Keratinocyte (primary cell): ENCODE measurements around the gene PLXNA1. TPM values are rescaled to one million over a fixed set of nuclear protein-coding genes. Genes with fewer than 3 reads are reported as not detected.

Source experiments
- DNase-seq: peaks from one replicate; pipeline ENCODE4 v3.0.0-alpha.2; 2011; ENCODE audit warnings: low read depth, missing footprints, low spot score
- FAIRE-seq: peaks from 2 replicates; lab custom pipeline; 2011; peaks lifted over from hg19 to GRCh38; lab: Jason Lieb, UNC
- H2AFZ ChIP-seq: 2 replicates; pipeline ENCODE4 v1.6.0; 2012; ENCODE audit warnings: low read length, control low read depth, inconsistent platforms; ENCODE audit not compliant: control insufficient read depth
- H3K27ac ChIP-seq: 2 replicates; pipeline ENCODE4 v1.5.1; 2011; ENCODE audit warnings: low read length; ENCODE audit not compliant: control insufficient read depth, insufficient read depth
- H3K27me3 ChIP-seq: 3 replicates; pipeline ENCODE4 v1.6.0; 2011; ENCODE audit warnings: low read length; ENCODE audit not compliant: control insufficient read depth, insufficient read depth; ENCODE audit errors: extremely low read depth
- H3K36me3 ChIP-seq, 2 experiments: 2 replicates in 1 of 2; 3 replicates in 1 of 2; pipeline ENCODE4 v1.5.1; 2011; ENCODE audit warnings: low read length in 2 of 2, mild to moderate bottlenecking in 1 of 2; ENCODE audit not compliant: control insufficient read depth in 2 of 2, insufficient read depth in 2 of 2; ENCODE audit errors: extremely low read depth in 1 of 2
- H3K4me1 ChIP-seq: 3 replicates; pipeline ENCODE4 v1.5.1; 2011; ENCODE audit warnings: low read length; ENCODE audit not compliant: control insufficient read depth, insufficient read depth; ENCODE audit errors: extremely low read depth
- H3K4me2 ChIP-seq: 3 replicates; pipeline ENCODE4 v1.6.0; 2011; ENCODE audit warnings: low read depth, low read length; ENCODE audit not compliant: control insufficient read depth, insufficient read depth; ENCODE audit errors: extremely low read depth
- H3K4me3 ChIP-seq, 3 experiments: fragments of 200-600 bp in 1 of 3; sonication (generic) in 1 of 3; 2 replicates in 2 of 3; 3 replicates in 1 of 3; pipeline ENCODE4 v1.5.1; 2011 to 2016; ENCODE audit warnings: low read length in 3 of 3, mild to moderate bottlenecking in 3 of 3, control low read depth in 2 of 3, inconsistent platforms in 1 of 3, low read depth in 1 of 3, mixed read lengths in 1 of 3, mixed run types in 1 of 3, moderate library complexity in 1 of 3; ENCODE audit not compliant: control insufficient read depth in 2 of 3, insufficient read depth in 2 of 3; ENCODE audit errors: extremely low read depth in 1 of 3
- H3K79me2 ChIP-seq: 2 replicates; pipeline ENCODE4 v1.6.0; 2012; ENCODE audit warnings: low read length; ENCODE audit not compliant: control insufficient read depth, insufficient read depth
- H3K9ac ChIP-seq: 3 replicates; pipeline ENCODE4 v1.6.0; 2011; ENCODE audit warnings: low read length; ENCODE audit not compliant: control insufficient read depth, insufficient read depth; ENCODE audit errors: extremely low read depth
- H3K9me1 ChIP-seq: 3 replicates; pipeline ENCODE4 v1.6.0; 2011; ENCODE audit warnings: low read length; ENCODE audit not compliant: control insufficient read depth, insufficient read depth; ENCODE audit errors: extremely low read depth
- H3K9me3 ChIP-seq: 2 replicates; pipeline ENCODE4 v1.5.1; 2012; ENCODE audit warnings: low read depth, low read length; ENCODE audit not compliant: control insufficient read depth
- H4K20me1 ChIP-seq: 3 replicates; pipeline ENCODE4 v1.6.0; 2011; ENCODE audit warnings: low read length; ENCODE audit not compliant: control insufficient read depth, insufficient read depth; ENCODE audit errors: extremely low read depth
- EZH2 ChIP-seq: IDR thresholded peaks from one replicate; pipeline ENCODE4 v1.6.1; 2012; ENCODE audit warnings: inconsistent platforms, mild to moderate bottlenecking, low read length, moderate library complexity
- dilution Hi-C: fragments of 300-500 bp; cut with MboI; formaldehyde crosslinking; loops from one replicate; pipeline ENCODE4 v1.7.0; 2020; ENCODE audit warnings: low sequenced_read_pairs; ENCODE audit not compliant: extremely low pct_ligation_motif_present
- polyA plus RNA-seq, 5 experiments: library from polyadenylated mRNA; depleted of rRNA in 3 of 5; stranded (reverse) in 3 of 5; stranded (forward) in 1 of 5; unstranded in 1 of 5; fragments of >200 nt; gene quantifications; 1 replicate in 1 of 5; 2 replicates in 3 of 5; 3 replicates in 1 of 5; pipeline versions ENCODE4 v1.2.1 to v1.2.3, GENCODE V29; 2011 to 2012; ENCODE audit warnings: missing spikeins in 2 of 5, low read depth in 1 of 5, low replicate concordance in 1 of 5
- TF ChIP-seq, protein P1 (sequence below), 3 experiments: IDR thresholded peaks in 1 of 3; conservative IDR thresholded peaks in 1 of 3; optimal IDR thresholded peaks in 1 of 3; 2 replicates in 2 of 3; 3 replicates in 1 of 3; pipeline versions ENCODE3 to v1.5.1; 2011; ENCODE audit warnings: low read length in 3 of 3, mild to moderate bottlenecking in 3 of 3, moderate library complexity in 2 of 3, control low read depth in 1 of 3, inconsistent platforms in 1 of 3; ENCODE audit not compliant: insufficient read depth in 2 of 3; ENCODE audit errors: extremely low read depth in 1 of 3

Gene PLXNA1
- polyA plus RNA-seq, 1 donor (not counting 4 experiments of a cell fraction or from before 2014, with no cell fraction given), result 38.4 TPM

DNA sequence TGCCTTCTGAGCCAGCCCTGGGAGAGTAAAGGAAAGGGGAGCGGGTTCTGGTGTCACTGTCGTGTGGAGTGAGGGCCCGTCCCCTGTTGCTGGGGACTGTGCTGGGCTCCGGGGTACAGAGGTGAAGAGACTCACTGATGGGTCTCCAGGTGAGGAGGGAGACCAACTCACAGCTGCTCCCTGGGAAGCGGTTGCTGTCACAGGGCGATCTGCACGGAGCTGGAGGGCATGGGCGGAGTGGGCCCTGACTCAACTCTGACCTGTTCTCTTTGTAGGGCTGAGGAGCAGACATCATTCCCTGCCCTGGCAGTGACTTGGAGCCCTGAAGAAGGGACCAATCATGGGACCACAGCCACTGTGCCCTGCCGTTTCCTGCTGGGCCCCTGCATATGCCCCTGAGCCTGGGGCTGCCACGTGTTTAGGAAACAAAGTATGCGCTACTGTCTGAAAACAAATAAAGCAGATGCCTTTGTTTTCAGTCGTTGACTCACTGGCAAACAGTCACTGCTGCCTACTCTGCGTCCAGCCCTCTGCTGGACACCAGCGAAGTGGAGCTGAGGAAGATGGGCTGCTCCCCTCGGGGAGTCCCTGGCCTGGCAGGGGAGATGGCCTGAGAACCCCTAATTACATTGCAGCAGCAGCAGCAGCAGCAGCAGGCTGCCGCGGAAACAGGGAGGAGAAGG lies 22.9 kb upstream of the PLXNA1 start:
- Histone ChIP-seq H2AFZ (no peak overlapping the region), H3K9ac (peak overlapping the region; percentile 54), H3K27me3 (no peaks in the 10 kb centered on the region), H3K4me3 (no peak overlapping the region), H4K20me1 (no peaks in the 10 kb centered on the region), H3K9me3 (no peaks in the 10 kb centered on the region), H3K9me1 (no peaks in the 10 kb centered on the region), H3K27ac (peak overlapping the region; percentile 54), H3K36me3 (no peaks in the 10 kb centered on the region), H3K4me1 (peaks cover 50% of the 10 kb centered on the region), H3K4me2 (peak overlapping the region; percentile 33), H3K79me2 (no peaks in the 10 kb centered on the region)
- peak; percentile 77 for FAIRE-seq
- dilution Hi-C loops, result no loop called here
- DNase-seq, result no peak
- TF ChIP-seq EZH2, result no peak
- TF ChIP-seq, protein P1, sequence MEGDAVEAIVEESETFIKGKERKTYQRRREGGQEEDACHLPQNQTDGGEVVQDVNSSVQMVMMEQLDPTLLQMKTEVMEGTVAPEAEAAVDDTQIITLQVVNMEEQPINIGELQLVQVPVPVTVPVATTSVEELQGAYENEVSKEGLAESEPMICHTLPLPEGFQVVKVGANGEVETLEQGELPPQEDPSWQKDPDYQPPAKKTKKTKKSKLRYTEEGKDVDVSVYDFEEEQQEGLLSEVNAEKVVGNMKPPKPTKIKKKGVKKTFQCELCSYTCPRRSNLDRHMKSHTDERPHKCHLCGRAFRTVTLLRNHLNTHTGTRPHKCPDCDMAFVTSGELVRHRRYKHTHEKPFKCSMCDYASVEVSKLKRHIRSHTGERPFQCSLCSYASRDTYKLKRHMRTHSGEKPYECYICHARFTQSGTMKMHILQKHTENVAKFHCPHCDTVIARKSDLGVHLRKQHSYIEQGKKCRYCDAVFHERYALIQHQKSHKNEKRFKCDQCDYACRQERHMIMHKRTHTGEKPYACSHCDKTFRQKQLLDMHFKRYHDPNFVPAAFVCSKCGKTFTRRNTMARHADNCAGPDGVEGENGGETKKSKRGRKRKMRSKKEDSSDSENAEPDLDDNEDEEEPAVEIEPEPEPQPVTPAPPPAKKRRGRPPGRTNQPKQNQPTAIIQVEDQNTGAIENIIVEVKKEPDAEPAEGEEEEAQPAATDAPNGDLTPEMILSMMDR (optimal IDR thresholded peaks at IDR 0.05 in 1 of 3, IDR thresholded peaks at IDR 0.05 in 1 of 3, conservative IDR thresholded peaks at IDR 0.05 in 1 of 3; ENCODE audit: extremely low read depth in 1 of 3, insufficient read depth in 2 of 3, low read length in 3 of 3), result peak in 2 of 3 experiments; percentile 46 to 56

DNA sequence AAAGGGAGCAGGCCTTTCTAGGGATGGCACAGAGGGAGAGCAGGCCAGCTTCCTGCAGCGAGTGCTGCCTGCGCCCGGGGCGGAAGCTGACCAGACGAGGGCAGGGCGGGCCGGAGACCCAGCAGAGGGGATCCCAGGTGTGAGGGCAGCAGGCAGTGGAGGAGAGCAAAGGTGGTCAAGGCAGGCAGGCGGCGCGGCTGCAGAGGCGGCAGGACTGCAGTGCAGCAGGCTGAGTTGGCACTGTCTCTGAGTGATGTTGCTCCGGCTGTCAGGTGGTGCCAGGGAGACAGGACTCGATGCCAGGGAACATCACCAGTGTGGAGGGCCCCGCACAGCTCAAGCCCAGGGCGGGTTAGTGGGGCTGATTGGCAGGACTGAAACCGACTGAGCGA lies 22.3 kb upstream of the PLXNA1 start:
- no peak overlapping the region for H2AFZ ChIP-seq
- peaks cover 50% of the 10 kb centered on the region for H3K4me1 ChIP-seq
- no peak for FAIRE-seq
- no peaks in the 10 kb centered on the region for H4K20me1 ChIP-seq
- no peaks in the 10 kb centered on the region for H3K9me3 ChIP-seq
- no peaks in the 10 kb centered on the region for H3K79me2 ChIP-seq
- H3K9ac ChIP-seq, result peak overlapping the region; percentile 54
- H3K4me3 ChIP-seq, result peak overlapping the region in 1 of 3 experiments; percentile 21
- peak overlapping the region; percentile 54 for H3K27ac ChIP-seq
- no peaks in the 10 kb centered on the region for H3K27me3 ChIP-seq
- H3K9me1 ChIP-seq, result no peaks in the 10 kb centered on the region
- DNase-seq, result no peak
- no peaks in the 10 kb centered on the region for H3K36me3 ChIP-seq
- dilution Hi-C loops, result no loop called here
- H3K4me2 ChIP-seq, result peak overlapping the region; percentile 37
- TF ChIP-seq, protein P1 (optimal IDR thresholded peaks at IDR 0.05 in 1 of 3, IDR thresholded peaks at IDR 0.05 in 1 of 3, conservative IDR thresholded peaks at IDR 0.05 in 1 of 3; ENCODE audit: extremely low read depth in 1 of 3, insufficient read depth in 2 of 3, low read length in 3 of 3), result peak in 1 of 3 experiments; percentile 2
- TF ChIP-seq EZH2, result no peak
